ENCODE measurements around the gene GFOD1. TPM values are rescaled to one million over a fixed set of nuclear protein-coding genes. Genes with fewer than 3 reads are reported as not detected.
"Not testable (repeated sequence)": the region's sequence is repeated elsewhere in the genome, so short reads cannot be mapped to it uniquely, and the experiment has no call there.

Gene GFOD1
- total and polyA plus RNA-seq, 10 of the 15 experiments (the other 5 are each of a cell fraction or from before 2014, with no cell fraction given) = 6.5 to 41.4 (median 16.0) TPM

DNA sequence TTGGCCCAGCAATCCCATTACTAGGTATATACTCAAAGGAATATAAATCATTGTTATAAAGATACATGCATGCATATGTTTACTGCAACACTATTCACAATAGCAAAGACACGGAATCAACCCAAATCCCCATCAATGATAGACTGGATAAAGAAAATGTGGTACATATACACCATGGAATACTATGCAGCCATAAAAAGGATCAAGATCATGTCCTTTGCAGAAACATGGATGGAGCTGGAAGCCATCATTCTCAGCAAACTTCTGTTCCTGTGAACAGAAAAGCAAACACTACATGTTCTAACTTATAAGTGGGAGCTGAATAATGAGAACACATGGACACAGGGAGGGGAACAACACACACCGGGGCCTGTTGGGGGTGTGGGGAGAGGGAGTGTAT lies 27.1 kb downstream of the GFOD1 start:
- intact Hi-C loops (cut with micrococcal nuclease; ENCODE audit: unreplicated experiment) = not testable (repeated sequence)
- SMC1A ChIA-PET (ENCODE audit: uncharacterized antibody, unreplicated experiment) = interaction anchor here (1.3 to 11.4 kb wide), 2 partner anchors 31 to 77 kb away, joined by 5 to 179 read pairs; no protein-coding TSS in a partner anchor

DNA sequence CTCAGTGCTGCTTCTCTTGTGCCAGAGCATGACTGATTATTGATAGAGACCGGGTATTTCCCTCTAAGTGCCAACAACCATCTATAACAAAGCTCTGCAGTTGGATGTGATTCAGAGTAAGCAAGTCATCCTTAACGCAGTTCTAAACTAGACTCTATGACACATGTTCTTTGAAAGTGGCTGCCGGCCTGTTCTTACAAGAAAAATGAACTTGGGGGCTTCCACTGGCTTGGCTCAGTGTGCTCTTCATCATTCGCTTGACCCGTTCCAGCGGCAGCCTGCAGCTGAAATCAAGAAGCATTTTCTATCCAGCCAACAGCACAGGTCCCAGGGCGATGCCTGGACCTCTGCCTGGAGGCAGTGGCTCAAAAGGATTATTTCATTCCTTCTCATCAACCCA lies 29.8 kb downstream of the GFOD1 start:
- H3K27ac ChIP-seq (ENCODE audit: control insufficient read depth, insufficient read depth) = no peak overlapping the region
- H3K9me3 ChIP-seq (replicated peaks; ENCODE audit: control insufficient read depth, insufficient read depth, low read length) = no peaks in the 10 kb centered on the region; the same call in 2 of the 3 replicates
- intact Hi-C loops (cut with micrococcal nuclease; ENCODE audit: unreplicated experiment) = no loop called here
- H4K20me1 ChIP-seq (ENCODE audit: control insufficient read depth, insufficient read depth) = no peaks in the 10 kb centered on the region
- H3K79me2 ChIP-seq (ENCODE audit: control insufficient read depth, insufficient read depth, low read length) = peaks cover 56% of the 10 kb centered on the region
- no peak for TF ChIP-seq SREBF2 (IDR thresholded peaks at IDR 0.05; ENCODE audit: low read length)
- TF ChIP-seq STAT1 (conservative IDR thresholded peaks at IDR 0.05) = no peak
- no peak for TF ChIP-seq SUZ12 (IDR thresholded peaks at IDR 0.05; ENCODE audit: unreplicated experiment)
- ATAC-seq (no peak), DNase-seq (ENCODE audit: low read depth, low spot score) (no peak), FAIRE-seq (no peak)
- peaks cover 51% of the 10 kb centered on the region for H3K4me1 ChIP-seq (ENCODE audit: control insufficient read depth, insufficient read depth, low read length)
- no peak overlapping the region for H2AFZ ChIP-seq (ENCODE audit: control insufficient read depth, low read depth, low read length)
- no peaks in the 10 kb centered on the region for H3K27me3 ChIP-seq (replicated peaks in 1 of 2; ENCODE audit: control insufficient read depth in 2 of 2, insufficient read depth in 2 of 2, low read length in 1 of 2)
- ChIA-PET POLR2A (interaction anchor here (1.2 to 4.9 kb wide), 6 partner anchors 8 to 29 kb away, joined by 3 to 21 read pairs (median 10); partner anchors contain the start of gene GFOD1), SMC1A (ENCODE audit: uncharacterized antibody, unreplicated experiment) (interaction anchor here (0.6 to 11.4 kb wide), 11 partner anchors 8 to 168 kb away, joined by 3 to 179 read pairs (median 18); no protein-coding TSS in a partner anchor), CTCF (interaction anchor here (1.5 to 6.7 kb wide), 9 partner anchors 9 to 179 kb away, joined by 3 to 75 read pairs (median 6); partner anchors contain the start of genes NOL7 and SIRT5), RAD21 (ENCODE audit: unreplicated experiment) (interaction anchor here (1.0 to 6.5 kb wide), 10 partner anchors 9 to 117 kb away, joined by 3 to 98 read pairs (median 8); partner anchors contain the start of gene SIRT5)
- H3K4me2 ChIP-seq (ENCODE audit: control insufficient read depth, insufficient read depth) = no peak overlapping the region
- no peak overlapping the region for H3K9ac ChIP-seq (ENCODE audit: control insufficient read depth, insufficient read depth, low read length)
- no TSS peak for BruUV-seq (replicated peaks)
- no peak overlapping the region for H3K4me3 ChIP-seq
- peaks cover 7 to 10% of the 10 kb centered on the region in 2 experiments; a peak in 3 of 4 replicates for H3K36me3 ChIP-seq (ENCODE audit: control insufficient read depth in 2 of 2, insufficient read depth in 2 of 2, low read length in 1 of 2)
- in situ Hi-C loops (cut with MboI) = no loop called here
- WGBS (ENCODE audit: insufficient coverage, insufficient replicate concordance, low lambda C conversion rate, missing lambda C conversion rate) = 61% methylated on average over 7 of the region's 7 CpGs

More for the DNA sequence above, 27.1 kb downstream of the GFOD1 start:
- H3K27me3 ChIP-seq (replicated peaks in 1 of 2; ENCODE audit: control insufficient read depth in 2 of 2, insufficient read depth in 2 of 2, low read length in 1 of 2); H3K4me2 ChIP-seq (ENCODE audit: control insufficient read depth, insufficient read depth); H3K27ac ChIP-seq (ENCODE audit: control insufficient read depth, insufficient read depth); H3K9ac ChIP-seq (ENCODE audit: control insufficient read depth, insufficient read depth, low read length); H3K9me3 ChIP-seq (replicated peaks; ENCODE audit: control insufficient read depth, insufficient read depth, low read length); H4K20me1 ChIP-seq (ENCODE audit: control insufficient read depth, insufficient read depth); H2AFZ ChIP-seq (ENCODE audit: control insufficient read depth, low read depth, low read length); DNase-seq (ENCODE audit: low read depth, low spot score); POLR2A ChIA-PET; RAD21 ChIA-PET (ENCODE audit: unreplicated experiment); FAIRE-seq; in situ Hi-C loops (cut with MboI); BruUV-seq (replicated peaks); H3K4me3 ChIP-seq; ATAC-seq: not testable (repeated sequence)
- H3K36me3 ChIP-seq (ENCODE audit: control insufficient read depth in 2 of 2, insufficient read depth in 2 of 2, low read length in 1 of 2) = peaks cover 6 to 14% of the 10 kb centered on the region in 2 experiments; a peak in 3 of 4 replicates
- 75% methylated on average over 2 of the region's 2 CpGs for WGBS (ENCODE audit: insufficient coverage, insufficient replicate concordance, low lambda C conversion rate, missing lambda C conversion rate)
- CTCF ChIA-PET = interaction anchor here (0.6 kb wide), 1 partner anchor 232 kb away, joined by 3 read pairs; no protein-coding TSS in a partner anchor
- H3K4me1 ChIP-seq (ENCODE audit: control insufficient read depth, insufficient read depth, low read length) = peaks cover 41% of the 10 kb centered on the region
- peaks cover 53% of the 10 kb centered on the region for H3K79me2 ChIP-seq (ENCODE audit: control insufficient read depth, insufficient read depth, low read length)

All from GM12878 (cell line).